GM06990 (cell line): Measurements from ENCODE around the gene FOXP4.

Experiments used
- DNase-seq: peaks from one replicate; pipeline ENCODE4 v3.0.0-alpha.2; 2011; ENCODE audit not compliant: insufficient read length; ENCODE audit errors: extremely low read depth
- H3K27me3 ChIP-seq: replicated peaks from 2 replicates; pipeline ENCODE4 v1.6.0; 2011; ENCODE audit warnings: low read length; ENCODE audit not compliant: control insufficient read depth, insufficient read depth
- H3K36me3 ChIP-seq: 2 replicates; pipeline ENCODE4 v1.5.1; 2011; ENCODE audit warnings: low read length; ENCODE audit not compliant: control insufficient read depth, insufficient read depth
- H3K4me3 ChIP-seq: replicated peaks from 2 replicates; pipeline ENCODE4 v1.5.1; 2011; ENCODE audit warnings: low read depth, mild to moderate bottlenecking, control low read depth, low read length
- CTCF ChIP-seq: IDR thresholded peaks from 2 replicates; pipeline ENCODE4 v1.5.1; 2011; ENCODE audit warnings: low read length, control low read depth, mild to moderate bottlenecking, inconsistent platforms; ENCODE audit not compliant: insufficient read depth, poor library complexity, severe bottlenecking

FOXP4 gene

GRCh38 chr6:41546866-41547798 is 951 bp downstream of the FOXP4 start:
- peak overlapping the region; percentile 97 for H3K4me3 ChIP-seq
- no peak for TF ChIP-seq CTCF
- peaks cover 10% of the 10 kb centered on the region for H3K36me3 ChIP-seq
- H3K27me3 ChIP-seq: no peaks in the 10 kb centered on the region
- DNase-seq: peak; percentile 51

GRCh38 chr6:41547799-41548097 is 1.6 kb downstream of the FOXP4 start:
- Histone ChIP-seq H3K36me3 (peaks cover 14% of the 10 kb centered on the region), H3K27me3 (no peaks in the 10 kb centered on the region), H3K4me3 (peak overlapping the region; percentile 97)
- no peak for DNase-seq
- no peak for TF ChIP-seq CTCF

- no peaks in the 10 kb centered on the region for H3K27me3 ChIP-seq
- peaks cover 16% of the 10 kb centered on the region for H3K36me3 ChIP-seq
- peak; percentile 37 for DNase-seq
- peak overlapping the region; percentile 97 for H3K4me3 ChIP-seq
- no peak for TF ChIP-seq CTCF
Measured at GRCh38 chr6:41548098-41548840, 2.1 kb downstream of the FOXP4 start.

- H3K27me3 ChIP-seq: no peaks in the 10 kb centered on the region
- no peak for DNase-seq
Measured at GRCh38 chr6:41548841-41549642, 2.9 kb downstream of the FOXP4 start.

More at GRCh38 chr6:41548841-41549642, 2.9 kb downstream of the FOXP4 start:
- Histone ChIP-seq H3K36me3 (peaks cover 19% of the 10 kb centered on the region), H3K4me3 (peak overlapping the region; percentile 97)
- no peak for TF ChIP-seq CTCF
